Measurements from ENCODE around the gene KRT222. TPM values are rescaled to one million over a fixed set of nuclear protein-coding genes. Genes with fewer than 3 reads are reported as not detected.
A peak's percentile ranks its signal among the peaks of the same experiment; 100 is the strongest.

The KRT222 gene
- total RNA-seq, result 1 to 10 TPM in 1 of 6 donors, under 1 TPM in 1, not detected in 4; 0.86 to 1.2 TPM

DNA sequence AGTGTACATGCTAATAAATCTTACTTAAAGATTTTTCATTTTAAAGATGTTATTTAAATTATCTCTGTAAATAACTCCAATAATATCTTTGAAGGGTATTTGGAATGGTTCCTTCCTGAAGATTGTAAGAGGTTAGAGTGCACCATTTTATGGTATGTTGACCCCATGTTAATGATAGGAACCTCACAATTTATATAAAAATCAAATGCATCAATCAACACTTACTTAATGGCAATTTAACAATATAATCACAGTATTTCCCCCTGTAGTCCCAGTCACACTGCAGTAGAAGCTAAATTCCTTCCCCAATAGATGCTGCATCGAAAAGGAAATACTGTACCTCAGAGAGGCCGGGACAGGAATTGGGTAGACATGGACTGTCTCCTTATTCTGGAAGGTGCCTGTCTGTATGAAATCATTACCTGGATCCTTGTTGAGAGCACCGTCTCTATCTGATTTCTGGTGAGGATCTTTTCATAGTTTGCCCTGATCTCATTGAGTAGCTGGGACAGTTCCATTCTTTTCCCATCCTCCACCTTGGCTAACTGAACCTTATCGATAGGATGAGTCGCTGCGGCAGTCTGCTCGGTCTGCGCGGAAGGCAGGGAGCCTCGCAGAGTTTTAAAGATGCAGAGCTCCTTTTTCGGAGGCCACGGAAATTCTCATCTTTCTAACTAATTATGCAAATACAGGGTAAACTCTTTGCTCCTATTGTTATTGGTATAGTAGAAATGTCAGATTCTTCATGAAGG, at the start of gene KRT222:
Gene KRT222, minus strand, starts transcription at position 596 of the 752 bp plus-strand sequence. Its CDS starts 78 bp downstream, at position 518.
- TF ChIP-seq POLR2A (IDR thresholded peaks at IDR 0.05) (no peak), EP300 (IDR thresholded peaks at IDR 0.05) (no peak), POLR2AphosphoS5 (IDR thresholded peaks at IDR 0.05) (no peak)
- TF ChIP-seq, protein P1, sequence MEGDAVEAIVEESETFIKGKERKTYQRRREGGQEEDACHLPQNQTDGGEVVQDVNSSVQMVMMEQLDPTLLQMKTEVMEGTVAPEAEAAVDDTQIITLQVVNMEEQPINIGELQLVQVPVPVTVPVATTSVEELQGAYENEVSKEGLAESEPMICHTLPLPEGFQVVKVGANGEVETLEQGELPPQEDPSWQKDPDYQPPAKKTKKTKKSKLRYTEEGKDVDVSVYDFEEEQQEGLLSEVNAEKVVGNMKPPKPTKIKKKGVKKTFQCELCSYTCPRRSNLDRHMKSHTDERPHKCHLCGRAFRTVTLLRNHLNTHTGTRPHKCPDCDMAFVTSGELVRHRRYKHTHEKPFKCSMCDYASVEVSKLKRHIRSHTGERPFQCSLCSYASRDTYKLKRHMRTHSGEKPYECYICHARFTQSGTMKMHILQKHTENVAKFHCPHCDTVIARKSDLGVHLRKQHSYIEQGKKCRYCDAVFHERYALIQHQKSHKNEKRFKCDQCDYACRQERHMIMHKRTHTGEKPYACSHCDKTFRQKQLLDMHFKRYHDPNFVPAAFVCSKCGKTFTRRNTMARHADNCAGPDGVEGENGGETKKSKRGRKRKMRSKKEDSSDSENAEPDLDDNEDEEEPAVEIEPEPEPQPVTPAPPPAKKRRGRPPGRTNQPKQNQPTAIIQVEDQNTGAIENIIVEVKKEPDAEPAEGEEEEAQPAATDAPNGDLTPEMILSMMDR (IDR thresholded peaks at IDR 0.05), result no peak
- no peak for DNase-seq
- H3K4me3 ChIP-seq, result peak within 1 kb of the TSS in 2 of 4 donors; percentile 0 to 13

DNA sequence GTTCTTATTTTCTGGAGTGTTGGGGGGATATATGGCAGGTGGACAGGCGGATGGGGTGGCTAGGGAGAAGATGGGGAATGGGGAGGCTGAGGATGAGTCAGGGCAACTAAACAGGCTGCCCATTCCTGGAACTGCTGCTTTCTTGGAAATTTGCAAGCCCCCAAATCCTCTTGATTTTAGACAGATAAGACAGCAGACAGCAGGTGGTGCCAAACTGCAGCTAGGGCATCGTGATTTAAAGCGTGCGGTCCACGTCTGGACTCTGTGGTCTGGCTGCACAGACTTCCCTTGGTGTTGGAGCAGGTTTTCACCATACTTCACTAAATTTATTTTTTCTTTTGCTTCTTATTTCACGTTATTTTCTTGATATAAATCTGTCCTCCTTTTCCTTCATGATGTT, 49.5 kb upstream of the KRT222 start:
- no peak overlapping the region for H3K4me3 ChIP-seq
- DNase-seq (no peak), ATAC-seq (ENCODE audit: low FRiP score in 2 of 2) (no peak)
- H3K27ac ChIP-seq, result no peak overlapping the region
- H3K4me1 ChIP-seq, result no peaks in the 10 kb centered on the region
- 76 to 83% methylated on average over 6 of the region's 6 CpGs for WGBS, 2 donors
- H3K27me3 ChIP-seq, result no peaks in the 10 kb centered on the region
- TF ChIP-seq, protein P1 (IDR thresholded peaks at IDR 0.05), result no peak
- TF ChIP-seq POLR2A (IDR thresholded peaks at IDR 0.05) (no peak), POLR2AphosphoS5 (IDR thresholded peaks at IDR 0.05) (no peak), EP300 (IDR thresholded peaks at IDR 0.05) (no peak)
- H3K36me3 ChIP-seq, result no peaks in the 10 kb centered on the region
- no peaks in the 10 kb centered on the region for H3K9me3 ChIP-seq

More for the DNA sequence above, at the start of gene KRT222:
- H3K27ac ChIP-seq, result no peak within 1 kb of the TSS
- ATAC-seq (ENCODE audit: low FRiP score in 2 of 2), result no peak
- peaks cover 0 to 4% (median 0%) of the 10 kb centered on the region in 4 donors for H3K27me3 ChIP-seq
- H3K4me1 ChIP-seq, result no peaks in the 10 kb centered on the region
- 9 to 18% methylated on average over 12 of the region's 12 CpGs for WGBS, 2 donors
- H3K36me3 ChIP-seq, result no peaks in the 10 kb centered on the region
- no peaks in the 10 kb centered on the region for H3K9me3 ChIP-seq

DNA sequence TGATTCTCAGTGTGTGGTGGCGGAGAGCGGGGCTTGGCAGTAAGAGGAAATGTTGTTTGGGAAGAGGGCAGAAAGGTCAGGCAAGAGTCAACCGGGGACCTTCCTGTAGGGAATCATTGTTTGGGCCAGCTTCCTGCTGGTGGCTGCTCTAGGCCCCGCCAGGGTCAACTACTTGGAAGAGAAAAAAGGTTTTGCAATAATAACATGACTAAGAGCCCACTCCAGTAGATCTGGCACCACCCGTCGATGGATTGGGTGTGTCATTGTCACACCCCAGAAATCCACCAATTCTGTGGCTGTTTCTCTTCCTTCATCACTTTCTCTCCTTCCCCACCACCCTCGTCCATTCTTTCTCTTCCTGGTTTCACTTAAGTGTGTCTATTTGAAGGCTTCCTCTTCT, 42.8 kb upstream of the KRT222 start:
- peak; percentile 31 to 34 for TF ChIP-seq POLR2AphosphoS5 (IDR thresholded peaks at IDR 0.05)
- peak in 1 of 4 donors; percentile 17 for TF ChIP-seq EP300 (IDR thresholded peaks at IDR 0.05)
- no peak for TF ChIP-seq POLR2A (IDR thresholded peaks at IDR 0.05)
- Histone ChIP-seq H3K4me1 (peaks cover 6 to 16% (median 10%) of the 10 kb centered on the region in 4 donors), H3K4me3 (no peak overlapping the region), H3K27me3 (no peaks in the 10 kb centered on the region), H3K27ac (peak overlapping the region in 3 of 4 donors; percentile 14 to 65 (median 42)), H3K9me3 (no peaks in the 10 kb centered on the region), H3K36me3 (no peaks in the 10 kb centered on the region)
- peak; percentile 70 to 81 for ATAC-seq (ENCODE audit: low FRiP score in 2 of 2)
- WGBS, 2 donors, result 25 to 27% methylated on average over 7 of the region's 7 CpGs
- peak in 1 of 2 donors; percentile 68 for DNase-seq

DNA sequence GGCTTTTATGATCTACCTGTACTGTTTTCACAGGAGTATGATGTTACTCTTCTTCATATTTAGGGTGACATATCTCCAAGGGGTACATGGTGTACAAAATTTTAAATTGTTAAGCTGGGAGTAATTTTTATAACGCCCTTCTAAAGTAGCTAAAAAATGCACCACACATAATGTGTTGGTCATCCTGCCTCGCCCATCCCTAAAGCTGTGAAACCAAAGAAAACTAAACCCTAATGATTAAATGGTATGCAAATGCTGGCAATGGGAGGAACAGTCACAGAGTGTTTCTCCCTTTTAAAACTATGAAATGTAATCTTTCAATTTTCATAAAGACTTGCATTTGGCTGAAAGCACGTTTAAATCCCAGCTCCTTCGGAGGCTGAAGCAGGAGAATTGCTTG, 40.6 kb upstream of the KRT222 start:
- H3K4me1 ChIP-seq, result peaks cover 6 to 16% (median 10%) of the 10 kb centered on the region in 4 donors
- no peak for ATAC-seq (ENCODE audit: low FRiP score in 2 of 2)
- no peak overlapping the region for H3K27ac ChIP-seq
- no peak overlapping the region for H3K4me3 ChIP-seq
- no peaks in the 10 kb centered on the region for H3K36me3 ChIP-seq
- 61 to 64% methylated on average over 4 of the region's 4 CpGs for WGBS, 2 donors
- no peaks in the 10 kb centered on the region for H3K9me3 ChIP-seq
- no peak for DNase-seq
- TF ChIP-seq POLR2A (IDR thresholded peaks at IDR 0.05) (no peak), EP300 (IDR thresholded peaks at IDR 0.05) (no peak), POLR2AphosphoS5 (IDR thresholded peaks at IDR 0.05) (no peak)
- TF ChIP-seq, protein P1 (IDR thresholded peaks at IDR 0.05), result no peak
- no peaks in the 10 kb centered on the region for H3K27me3 ChIP-seq

DNA sequence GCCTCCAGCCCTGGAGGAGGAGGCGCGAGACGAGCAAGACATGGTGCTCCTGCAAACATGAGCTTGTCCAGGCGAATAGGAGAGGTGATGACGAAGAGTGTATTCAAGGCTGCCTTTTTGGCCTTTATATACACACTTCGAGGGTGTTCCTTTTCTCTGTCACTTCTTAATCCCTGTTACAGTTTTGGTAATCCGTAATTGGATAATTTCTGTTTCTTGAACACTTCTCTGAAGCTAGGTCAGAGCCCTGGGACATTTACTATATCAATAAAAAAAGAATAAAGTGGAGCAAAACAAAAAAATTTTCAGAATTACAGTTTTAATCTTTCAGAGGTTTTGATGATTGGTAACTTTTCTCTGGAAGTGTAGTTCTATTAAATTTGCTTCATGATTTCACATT, 38.7 kb upstream of the KRT222 start, which contains the start of gene KRT24:
Gene KRT24, minus strand, starts transcription at position 101 of the 400 bp plus-strand sequence. Its CDS starts 59 bp downstream, at position 42.
- Histone ChIP-seq H3K9me3 (no peaks in the 10 kb centered on the region), H3K4me3 (no peak within 1 kb of the TSS), H3K27ac (no peak within 1 kb of the TSS), H3K36me3 (no peaks in the 10 kb centered on the region), H3K27me3 (no peaks in the 10 kb centered on the region), H3K4me1 (peaks cover 6 to 16% (median 10%) of the 10 kb centered on the region in 4 donors)
- TF ChIP-seq EP300 (IDR thresholded peaks at IDR 0.05) (no peak), POLR2AphosphoS5 (IDR thresholded peaks at IDR 0.05) (no peak), POLR2A (IDR thresholded peaks at IDR 0.05) (no peak)
- TF ChIP-seq, protein P1 (IDR thresholded peaks at IDR 0.05), result no peak
- WGBS, 2 donors, result 74 to 86% methylated on average over 7 of the region's 7 CpGs
- DNase-seq, result no peak
- no peak for ATAC-seq (ENCODE audit: low FRiP score in 2 of 2)
